GM19468 (cell line): Measurements from ENCODE around the gene GRK6.

Experiments
- ATAC-seq: cut with Tn5 transposase; IDR thresholded peaks from one replicate; pipeline ENCODE4 v1.9.1; 2021; ENCODE audit warnings: mild to moderate bottlenecking, moderate library complexity, moderate number of reproducible peaks; ENCODE audit not compliant: unreplicated experiment; ENCODE audit errors: extremely low read depth

The GRK6 gene

GRCh38 chr5:177423671-177424070, 2.8 kb upstream of the GRK6 start:
- no peak for ATAC-seq

GRCh38 chr5:177425196-177425800, 1.2 kb upstream of the GRK6 start:
- no peak for ATAC-seq

DNA sequence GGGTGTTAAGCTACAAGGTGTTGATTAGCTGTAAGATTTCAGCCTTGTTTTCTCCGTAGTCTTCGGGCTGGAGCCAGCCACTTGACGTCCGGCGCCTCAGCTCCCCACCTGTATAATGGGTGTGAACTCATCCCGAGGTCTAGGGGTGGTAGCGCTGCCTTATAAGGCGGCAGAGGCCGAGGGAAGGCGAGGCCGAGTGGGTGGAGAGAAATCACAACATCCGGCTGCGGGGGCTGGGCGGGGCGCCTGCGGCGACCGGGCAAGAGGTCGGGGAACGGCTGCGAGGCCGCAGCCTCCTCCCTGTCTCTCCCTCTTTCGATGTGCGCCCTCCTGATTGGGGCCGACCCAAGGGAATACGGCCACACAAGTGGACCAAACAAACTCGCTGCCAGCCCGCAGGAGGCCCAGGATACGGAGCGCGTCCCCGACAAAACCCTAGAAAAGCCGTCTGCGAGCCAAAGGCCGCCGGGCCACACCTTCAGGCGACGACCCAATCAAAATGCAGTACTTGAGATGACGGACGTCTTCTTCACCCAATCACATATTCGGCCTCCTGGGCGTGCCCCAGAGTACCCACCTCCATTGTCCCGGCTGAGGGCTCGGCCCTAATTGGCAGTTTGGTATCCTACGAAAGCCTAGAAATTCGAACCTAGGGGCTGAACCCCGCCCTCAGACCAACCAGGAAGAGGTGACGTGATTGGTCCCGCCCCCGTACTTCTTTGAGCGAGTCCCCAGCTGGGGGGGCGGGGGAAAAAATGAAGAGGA, 493 bp upstream of the GRK6 start:
- peak; percentile 57 for ATAC-seq

DNA sequence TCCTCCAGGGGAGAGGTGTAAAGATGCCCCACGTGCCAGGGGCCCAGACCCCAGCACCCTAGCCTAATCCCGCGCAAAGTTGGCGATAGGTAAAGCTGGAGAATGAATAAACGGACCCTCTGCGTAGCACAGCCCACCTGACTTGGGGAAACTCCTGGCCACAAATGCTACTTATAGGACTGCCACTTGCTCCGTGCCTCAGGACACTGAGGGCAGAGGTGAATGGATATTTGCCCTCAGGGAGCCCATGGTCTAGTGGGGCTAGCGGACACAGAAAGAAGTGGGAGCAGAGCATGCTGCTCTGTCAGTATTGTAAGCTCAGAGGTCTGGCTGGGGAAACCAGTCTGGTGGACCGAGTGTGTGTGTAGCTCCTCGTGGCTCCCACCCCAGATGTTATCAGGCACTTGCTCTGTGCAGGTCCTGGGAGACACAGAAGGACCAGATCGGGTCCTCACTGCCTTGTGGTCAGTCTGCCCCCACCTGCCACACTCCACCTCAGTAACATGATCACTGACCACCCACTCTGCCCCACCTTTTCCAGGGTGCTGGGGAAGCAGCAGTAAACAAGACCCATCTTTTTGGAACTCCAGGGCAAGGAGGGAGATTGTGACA, 841 bp downstream of the GRK6 start:
- ATAC-seq = no peak

- ATAC-seq = no peak
Observed at GRCh38 chr5:177427919-177428573, 1.6 kb downstream of the GRK6 start.

GRCh38 chr5:177428574-177429217, 2.2 kb downstream of the GRK6 start:
- no peak for ATAC-seq

- no peak for ATAC-seq
Observed at GRCh38 chr5:177429248-177430040, 3.0 kb downstream of the GRK6 start.

GRCh38 chr5:177430140-177430951, 3.9 kb downstream of the GRK6 start:
- ATAC-seq = no peak

- ATAC-seq = no peak
Observed at GRCh38 chr5:177430972-177431316, 4.5 kb downstream of the GRK6 start.

DNA sequence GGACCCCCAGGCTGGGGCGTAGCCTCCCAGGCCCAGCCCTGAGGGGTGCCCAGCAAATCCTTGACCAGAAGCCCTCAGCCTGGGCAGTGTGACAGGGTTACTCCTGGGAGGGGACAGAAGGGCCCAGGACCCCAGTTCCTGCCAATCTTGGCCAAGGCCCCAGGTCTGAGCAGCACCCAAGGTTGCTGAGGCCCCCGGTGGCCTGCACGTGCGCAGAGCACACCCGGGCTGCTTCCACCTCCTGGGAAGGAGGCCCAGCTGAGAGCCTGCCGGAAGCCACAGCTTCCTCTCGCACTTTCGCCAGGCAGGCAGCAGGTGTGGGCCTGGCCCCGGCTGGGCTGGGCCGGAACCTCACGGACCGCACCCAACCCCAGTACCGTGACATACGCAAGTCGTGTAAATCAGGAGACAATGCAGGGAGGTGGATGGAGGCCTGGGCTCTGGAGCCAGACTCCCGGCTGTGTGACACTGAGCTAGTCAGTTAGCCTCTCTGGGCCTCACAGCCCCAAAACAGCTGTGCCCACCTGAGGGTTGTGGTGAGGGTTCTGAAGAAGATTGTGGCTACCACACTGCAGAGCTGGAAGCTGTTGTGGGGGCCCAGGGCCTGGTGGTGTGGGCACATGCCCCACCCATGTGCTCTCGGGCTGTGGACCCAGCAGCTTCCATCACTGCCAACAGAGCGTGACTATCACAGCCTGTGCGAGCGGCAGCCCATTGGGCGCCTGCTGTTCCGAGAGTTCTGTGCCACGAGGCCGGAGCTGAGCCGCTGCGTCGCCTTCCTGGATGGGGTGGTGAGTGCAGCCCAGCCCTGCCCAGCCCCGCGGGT, 5.1 kb downstream of the GRK6 start:
- ATAC-seq = peak; percentile 34

GRCh38 chr5:177432143-177432838, 5.8 kb downstream of the GRK6 start:
- ATAC-seq = no peak

DNA sequence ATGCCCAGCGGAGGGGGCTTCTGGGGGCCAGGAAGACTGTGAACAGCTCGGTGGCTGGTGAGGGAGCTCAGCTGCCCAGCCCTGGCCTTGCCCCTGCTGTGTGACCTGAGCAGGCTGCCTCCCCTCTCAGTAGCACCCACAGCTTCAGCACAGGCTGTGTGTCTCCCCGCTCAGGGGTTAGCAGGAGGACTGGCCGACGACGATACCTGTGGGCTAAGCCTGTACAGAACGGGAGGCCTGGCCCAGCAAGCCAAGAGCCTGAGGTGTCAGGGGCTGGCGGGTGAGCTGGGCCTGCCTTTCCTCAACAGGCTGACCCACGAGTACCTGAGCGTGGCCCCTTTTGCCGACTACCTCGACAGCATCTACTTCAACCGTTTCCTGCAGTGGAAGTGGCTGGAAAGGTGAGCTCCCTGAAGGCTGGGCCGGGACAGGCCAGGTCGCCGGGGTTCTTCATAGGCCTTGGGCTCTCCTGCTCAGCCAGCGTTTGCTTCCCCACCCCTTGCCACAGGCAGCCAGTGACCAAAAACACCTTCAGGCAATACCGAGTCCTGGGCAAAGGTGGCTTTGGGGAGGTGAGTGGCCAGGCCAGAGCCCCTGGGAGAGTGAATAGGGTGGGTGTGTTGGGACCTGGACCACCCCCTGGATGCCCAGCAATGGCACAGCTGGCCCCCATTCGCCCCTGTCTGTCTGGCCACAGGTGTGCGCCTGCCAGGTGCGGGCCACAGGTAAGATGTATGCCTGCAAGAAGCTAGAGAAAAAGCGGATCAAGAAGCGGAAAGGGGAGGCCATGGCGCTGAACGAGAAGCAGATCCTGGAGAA, 6.6 kb downstream of the GRK6 start:
- ATAC-seq = no peak

- ATAC-seq = no peak
Observed at GRCh38 chr5:177433658-177434217, 7.3 kb downstream of the GRK6 start.

GRCh38 chr5:177434437-177434836, 8.0 kb downstream of the GRK6 start:
- ATAC-seq = no peak

DNA sequence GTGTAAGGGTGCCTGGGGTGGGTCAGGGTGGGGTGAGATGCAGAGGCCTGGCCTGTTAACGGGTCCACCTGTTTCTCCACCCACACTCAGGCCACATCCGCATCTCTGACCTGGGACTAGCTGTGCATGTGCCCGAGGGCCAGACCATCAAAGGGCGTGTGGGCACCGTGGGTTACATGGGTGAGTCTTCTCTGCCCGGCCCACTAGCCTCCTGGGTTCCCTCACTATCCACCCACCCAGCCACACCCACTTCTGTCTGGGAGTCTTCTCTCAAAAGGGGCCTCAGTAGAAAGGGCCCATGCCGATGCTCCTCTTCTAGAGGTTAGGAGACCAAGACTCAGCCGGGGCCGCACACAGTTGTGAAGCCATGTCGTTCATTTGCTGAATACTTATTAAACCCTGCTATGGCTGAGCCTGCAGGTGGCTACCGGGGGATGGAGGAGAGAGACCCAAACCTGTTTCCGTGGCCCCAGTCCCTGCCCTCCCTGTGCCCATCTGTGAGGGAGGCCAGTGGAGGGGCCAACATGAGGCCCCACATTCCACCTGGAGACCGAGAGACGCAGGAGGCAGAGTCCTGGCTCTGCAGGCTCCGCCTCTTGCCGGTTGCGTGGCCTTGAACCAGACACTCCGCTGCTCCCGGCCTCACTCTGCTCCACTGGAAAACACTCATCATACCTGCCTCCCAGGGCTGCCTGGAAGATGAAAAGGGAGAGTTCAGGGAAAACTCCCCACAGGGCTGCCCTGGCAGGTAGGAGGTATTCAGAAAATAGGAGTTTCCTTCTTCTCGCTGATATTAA, 8.7 kb downstream of the GRK6 start:
- no peak for ATAC-seq
